HG02642 (cell line): ENCODE measurements around the gene PTPRCAP.
"Not testable (repeated sequence)": the region's sequence is repeated elsewhere in the genome, so short reads cannot be mapped to it uniquely, and the experiment has no call there.

Source experiments
- ATAC-seq: cut with Tn5 transposase; IDR thresholded peaks from one replicate; pipeline ENCODE4 v1.9.1; 2021; ENCODE audit warnings: mild to moderate bottlenecking; ENCODE audit not compliant: unreplicated experiment, poor library complexity

Gene PTPRCAP

GRCh38 chr11:67466367-67466766 is 28.9 kb upstream of the PTPRCAP start:
- no peak for ATAC-seq

DNA sequence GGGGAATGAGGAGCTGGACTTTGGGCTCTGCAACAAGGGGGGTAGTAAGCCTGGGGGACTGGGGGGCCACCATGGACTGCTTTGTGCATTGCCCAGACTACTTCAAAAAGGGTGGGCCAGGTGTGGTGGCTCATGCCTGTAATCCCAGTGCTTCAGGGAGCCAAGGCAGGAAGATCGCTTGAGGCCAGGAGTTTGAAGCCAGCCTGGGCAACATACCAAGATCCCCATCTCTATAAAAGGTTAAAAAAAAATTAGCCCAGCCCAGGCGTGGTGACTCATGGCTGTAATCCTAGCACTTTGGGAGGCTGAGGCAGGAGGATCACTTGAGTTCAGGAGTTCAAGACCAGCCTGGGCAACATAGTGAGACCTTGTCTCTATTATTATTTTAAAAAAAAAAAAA is 28.0 kb upstream of the PTPRCAP start:
- ATAC-seq, result not testable (repeated sequence)

GRCh38 chr11:67465189-67465510 is 27.7 kb upstream of the PTPRCAP start:
- no peak for ATAC-seq

GRCh38 chr11:67464411-67465188 is 27.1 kb upstream of the PTPRCAP start:
- ATAC-seq, result peak; percentile 49

GRCh38 chr11:67463680-67464410 is 26.4 kb upstream of the PTPRCAP start:
- ATAC-seq, result no peak

DNA sequence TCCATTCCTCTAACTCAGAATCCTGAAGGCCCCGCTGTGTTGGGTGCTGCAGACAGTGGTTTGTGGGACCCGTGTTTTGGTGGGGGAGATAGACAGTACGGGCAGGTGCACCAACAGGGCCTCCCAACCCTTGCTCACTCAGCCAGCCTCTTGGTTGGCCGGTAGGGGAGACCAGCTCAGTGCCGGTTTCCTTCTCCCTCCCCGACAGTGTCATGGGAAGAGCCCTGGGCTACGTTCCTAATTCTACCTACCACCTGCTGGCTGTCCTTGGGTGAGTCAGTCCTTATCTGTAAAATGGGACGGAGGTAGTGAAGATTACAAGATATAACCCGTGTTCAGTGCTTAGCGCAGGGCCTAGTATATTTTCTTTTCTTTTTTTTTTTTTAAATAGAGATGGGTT is 25.7 kb upstream of the PTPRCAP start:
- no peak for ATAC-seq

- no peak for ATAC-seq
Observed at GRCh38 chr11:67458266-67458665, 20.8 kb upstream of the PTPRCAP start.

- no peak for ATAC-seq
Observed at GRCh38 chr11:67457453-67457852, 20.0 kb upstream of the PTPRCAP start.

DNA sequence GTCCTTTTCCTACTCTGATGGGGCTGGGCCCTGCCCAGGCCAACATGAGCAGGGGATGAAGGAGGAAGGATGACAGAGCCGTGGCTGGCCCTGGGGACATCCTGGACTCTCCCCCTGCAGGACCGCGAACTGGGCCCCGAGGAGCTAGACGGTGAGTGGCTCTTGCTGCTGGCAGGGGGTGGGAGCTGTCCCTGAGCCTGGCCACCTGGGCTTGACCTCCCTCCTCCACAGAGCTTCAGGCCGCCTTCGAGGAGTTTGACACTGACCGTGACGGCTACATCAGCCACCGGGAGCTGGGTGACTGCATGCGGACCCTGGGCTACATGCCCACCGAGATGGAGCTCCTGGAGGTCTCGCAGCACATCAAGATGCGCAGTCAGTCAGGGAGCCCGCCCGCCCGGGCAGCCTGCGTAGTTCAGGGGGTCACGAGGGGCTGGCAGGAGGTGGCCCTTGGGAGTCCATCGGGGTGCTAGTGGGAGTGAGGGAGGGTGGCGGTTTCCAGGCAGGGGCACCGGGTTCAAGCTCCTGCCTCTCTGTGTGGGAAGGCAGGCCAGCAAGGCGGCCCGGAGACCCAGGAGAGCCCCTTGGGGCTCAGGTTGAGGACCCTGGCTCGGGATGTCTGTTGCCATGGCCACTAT is 18.7 kb upstream of the PTPRCAP start:
- no peak for ATAC-seq

DNA sequence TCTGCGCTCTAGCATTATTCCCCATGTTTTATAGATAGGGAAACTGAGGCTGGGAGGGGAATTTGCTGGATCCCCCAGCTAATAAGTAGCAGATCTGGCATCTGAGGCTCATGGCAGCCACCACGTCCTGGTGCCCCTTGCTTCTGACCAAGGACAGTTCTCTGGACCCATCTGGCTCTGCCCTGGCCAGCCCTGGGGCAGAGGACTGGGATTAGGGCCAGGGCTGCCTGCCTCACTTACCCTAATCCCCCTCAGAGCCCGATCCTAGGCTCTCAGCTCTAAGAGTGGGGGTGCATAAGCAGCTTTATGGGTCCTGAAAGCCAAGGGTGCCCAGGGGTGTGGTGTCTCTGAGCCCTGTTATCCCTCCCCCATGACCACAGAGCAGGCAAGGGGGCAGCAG is 17.6 kb upstream of the PTPRCAP start, which contains the start of gene CABP4:
CABP4 (plus strand) TSS at position 301 of the 400 bp plus-strand sequence; CDS start at position 371, 70 bp downstream.
- no peak for ATAC-seq

DNA sequence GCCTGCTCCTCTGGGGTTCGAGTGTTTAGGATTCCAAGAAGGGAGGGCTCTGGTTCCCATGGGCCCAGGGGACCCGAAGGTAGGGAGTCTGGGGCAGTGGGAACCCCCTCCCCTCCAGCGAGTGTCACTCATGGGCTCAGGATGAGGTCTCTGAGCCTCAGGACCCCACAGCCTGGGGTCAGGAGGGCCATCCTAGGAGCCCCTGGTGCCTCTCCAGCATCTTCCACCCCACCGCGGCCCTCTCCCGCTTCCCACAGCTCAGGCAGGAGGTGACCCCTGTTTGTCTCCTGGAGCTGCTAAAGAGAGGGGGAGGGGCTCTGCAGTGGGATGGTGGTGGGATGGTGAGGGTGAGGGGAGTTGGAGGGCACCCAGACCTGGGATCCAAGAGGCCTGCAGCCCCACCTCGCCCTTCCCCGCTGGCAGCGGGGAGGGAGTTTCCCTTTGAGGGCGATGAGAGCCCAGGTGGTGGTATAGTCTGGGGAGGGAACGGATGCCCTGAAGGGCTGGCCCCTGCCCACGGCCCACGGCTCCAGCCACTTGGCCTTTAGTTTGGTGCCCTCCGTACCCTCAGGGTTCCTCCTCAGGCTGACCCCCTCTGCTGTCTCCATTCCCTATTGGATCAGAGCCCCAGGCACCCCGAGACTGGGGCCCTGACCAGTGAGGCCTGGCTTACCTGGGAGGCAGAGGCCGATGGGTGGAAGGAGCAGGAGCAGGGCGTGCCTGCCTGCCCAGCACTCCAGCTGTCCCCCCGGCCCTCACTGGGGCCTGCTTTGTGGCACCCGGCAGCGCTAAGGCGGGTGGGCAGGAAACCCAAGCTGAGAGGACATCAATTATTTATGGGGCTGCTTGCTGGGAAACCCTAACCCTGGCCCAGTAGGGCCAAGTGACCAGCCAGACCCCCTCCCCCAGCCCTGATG is 16.6 kb upstream of the PTPRCAP start:
- no peak for ATAC-seq

DNA sequence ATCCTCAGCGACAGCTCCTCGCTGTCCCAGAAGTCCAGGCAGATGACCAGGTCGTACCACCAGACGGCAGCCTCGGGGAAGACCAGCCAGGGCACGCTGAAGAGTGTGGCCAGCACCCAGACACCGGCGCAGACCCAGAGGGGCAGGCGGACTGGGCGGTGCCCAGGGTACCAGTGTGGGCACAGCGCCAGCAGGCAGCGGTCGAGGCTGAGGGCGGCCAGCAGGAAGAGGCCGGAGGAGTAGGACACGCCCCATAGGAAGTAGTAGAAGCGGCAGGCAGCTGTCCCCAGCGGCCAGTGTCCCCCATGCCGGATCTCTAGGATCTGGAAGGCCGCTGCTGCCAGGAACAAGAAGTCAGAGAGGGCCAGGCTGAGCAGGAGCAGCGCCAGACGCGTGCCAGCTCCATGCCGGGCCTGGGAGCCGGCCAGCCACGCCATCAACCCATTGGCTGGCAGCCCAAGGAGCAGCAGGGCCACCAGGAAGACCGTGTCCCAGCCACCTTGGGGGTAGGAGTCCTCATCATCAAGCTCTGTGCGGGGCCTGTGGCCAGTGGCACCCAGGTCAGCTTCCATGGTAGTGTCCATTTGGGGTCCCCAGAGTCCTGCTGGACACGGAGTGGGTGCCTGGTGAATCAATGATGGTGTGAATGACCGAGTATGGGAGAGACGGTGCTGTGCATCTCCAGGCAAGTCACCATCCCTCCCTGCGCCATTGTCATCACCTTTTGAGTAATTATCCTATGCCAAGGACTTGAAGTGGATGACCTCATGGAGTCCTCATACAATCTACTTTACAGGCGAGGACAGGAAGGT is 14.9 kb upstream of the PTPRCAP start, which contains the start of gene GPR152:
GPR152 (minus strand) TSS at position 589 of the 812 bp plus-strand sequence; CDS start at position 584, 5 bp downstream.
- ATAC-seq, result no peak

- no peak for ATAC-seq
Observed at GRCh38 chr11:67451658-67451976, 14.1 kb upstream of the PTPRCAP start.

DNA sequence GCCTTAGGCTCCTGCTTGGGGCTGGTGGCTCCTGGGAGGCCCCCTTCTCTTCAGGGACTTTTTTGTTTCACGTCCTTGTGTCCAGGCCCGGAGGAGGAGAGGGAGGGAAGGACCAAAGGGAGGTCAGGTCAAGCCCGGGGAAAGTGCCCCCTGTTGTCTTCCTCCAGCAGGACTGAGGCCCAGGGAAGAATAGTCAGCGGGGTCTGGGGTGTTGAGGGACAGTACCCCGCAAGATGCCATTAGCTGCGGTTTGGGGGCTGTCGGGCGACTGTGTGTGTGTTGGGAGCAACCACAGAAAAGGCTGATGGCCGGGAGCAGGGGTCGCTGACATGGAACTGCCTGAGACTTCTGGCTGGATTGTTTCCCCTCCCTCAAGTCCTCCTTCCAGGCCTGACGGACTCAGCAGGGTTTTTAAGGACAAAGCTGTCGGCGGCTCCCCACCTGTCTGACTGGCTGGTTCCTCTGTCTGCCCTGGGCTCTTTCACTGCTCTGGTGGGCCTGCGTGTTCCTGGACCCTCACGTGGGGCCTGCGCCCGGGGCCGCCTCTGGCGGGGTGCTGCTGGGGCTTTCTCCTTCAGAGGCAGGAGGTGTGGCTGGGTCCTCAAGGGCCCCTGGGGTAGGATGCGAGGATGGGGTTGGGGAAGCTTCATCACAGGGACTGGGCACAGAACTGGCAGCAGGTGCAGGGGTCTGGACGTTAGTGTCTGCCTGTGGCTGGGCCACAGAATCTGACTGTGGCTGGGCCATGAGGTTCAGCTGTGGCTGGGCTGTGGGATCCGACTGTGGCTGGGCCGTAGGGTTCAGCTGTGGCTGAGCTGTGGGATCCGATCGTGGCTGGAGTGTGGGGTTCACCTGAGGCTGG is 13.5 kb upstream of the PTPRCAP start:
- ATAC-seq, result no peak

DNA sequence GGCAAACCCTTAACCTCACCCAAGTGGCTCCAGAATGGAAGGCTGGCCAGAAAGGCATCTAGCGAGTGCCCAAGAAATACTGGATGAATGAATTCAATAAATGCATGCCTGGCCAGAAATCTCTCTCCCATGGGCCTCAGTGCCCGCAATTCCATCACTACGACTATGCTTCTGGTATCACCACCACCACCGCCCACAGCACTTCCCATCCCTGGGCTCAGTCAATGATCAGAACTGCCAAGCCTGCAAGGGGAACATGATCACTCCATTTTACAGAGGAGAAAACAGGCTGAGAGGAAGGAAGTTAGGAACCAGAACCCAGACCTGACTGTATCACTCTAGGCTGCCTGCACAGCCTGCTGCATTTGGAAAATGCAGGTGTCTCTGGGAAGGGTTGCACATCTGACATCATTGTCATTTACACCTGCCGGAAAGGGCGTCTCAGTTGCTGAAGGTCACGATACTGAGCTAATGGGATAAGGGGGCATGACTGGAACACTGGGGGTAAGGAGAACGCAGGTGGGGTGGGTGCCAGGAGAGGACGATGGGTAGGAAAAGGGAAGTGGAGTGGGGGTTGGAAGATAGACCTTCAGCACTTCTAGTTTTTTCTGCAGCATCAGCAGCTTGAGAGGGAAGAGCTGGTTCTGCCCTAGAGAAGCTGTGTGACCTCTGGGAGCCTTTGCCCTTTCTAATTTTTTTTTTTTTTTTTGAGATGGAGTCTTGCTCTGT is 11.8 kb upstream of the PTPRCAP start:
- ATAC-seq, result no peak

DNA sequence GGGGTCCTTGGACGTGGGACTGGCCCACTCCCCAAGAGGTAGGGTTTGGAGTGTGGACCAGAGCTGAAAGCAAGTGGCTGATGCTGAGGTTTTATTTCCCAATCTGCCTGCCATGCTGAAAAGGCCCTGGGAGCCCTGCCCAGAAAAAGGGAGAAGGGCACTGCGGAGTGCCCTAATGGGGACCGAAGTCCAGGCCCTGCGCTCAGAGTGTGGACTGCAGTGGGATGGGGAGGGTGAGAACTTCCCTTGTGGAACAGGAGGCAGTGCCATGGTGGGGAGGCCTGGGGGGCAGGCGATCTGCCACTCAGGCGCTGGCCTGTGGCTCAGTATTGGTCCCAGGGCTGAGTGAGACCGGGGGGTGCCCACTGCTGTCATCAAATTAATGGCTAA is 10.7 kb upstream of the PTPRCAP start:
- no peak for ATAC-seq

DNA sequence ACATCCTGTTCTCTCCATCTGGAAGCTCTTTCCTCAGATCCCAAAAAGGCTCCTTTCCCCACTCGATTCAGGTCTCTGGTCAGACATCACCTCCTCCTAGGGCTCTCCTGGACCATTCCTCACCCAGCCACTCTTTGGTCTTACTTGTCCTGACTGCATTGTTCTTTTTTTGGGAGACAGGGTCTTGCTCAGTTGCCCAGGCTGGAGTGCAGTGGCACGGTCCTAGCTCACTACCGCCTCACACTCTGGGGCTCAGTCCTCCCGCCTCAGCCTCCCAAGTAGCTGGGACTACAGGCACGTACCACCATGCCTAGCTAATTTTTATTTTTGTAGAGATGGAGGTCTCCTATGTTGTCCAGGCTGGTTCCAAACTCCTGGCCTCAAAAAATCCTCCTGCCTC is 8.0 kb upstream of the PTPRCAP start:
- no peak for ATAC-seq
